ENCODE measurements around the gene GNPTAB.

Gene GNPTAB

GRCh38 chr12:101847325-101847724, 16.6 kb upstream of the GNPTAB start:
- Histone ChIP-seq H3K36me3 (ENCODE audit: insufficient read depth, insufficient read length, low read length) (no peaks in the 10 kb centered on the region), H3K9ac (ENCODE audit: insufficient read length, low read depth) (no peak overlapping the region), H3K4me1 (ENCODE audit: insufficient read depth, insufficient read length) (no peaks in the 10 kb centered on the region), H3K4me3 (ENCODE audit: insufficient read length, low read depth) (no peak overlapping the region), H3K9me3 (ENCODE audit: insufficient read depth, low read length) (no peaks in the 10 kb centered on the region), H3K27me3 (ENCODE audit: insufficient read depth, insufficient read length) (no peaks in the 10 kb centered on the region)
- no peak for DNase-seq (ENCODE audit: low read depth, low spot score)
- no peak for TF ChIP-seq SUZ12 (IDR thresholded peaks at IDR 0.05; ENCODE audit: extremely low read depth, insufficient read depth, insufficient read length)

DNA sequence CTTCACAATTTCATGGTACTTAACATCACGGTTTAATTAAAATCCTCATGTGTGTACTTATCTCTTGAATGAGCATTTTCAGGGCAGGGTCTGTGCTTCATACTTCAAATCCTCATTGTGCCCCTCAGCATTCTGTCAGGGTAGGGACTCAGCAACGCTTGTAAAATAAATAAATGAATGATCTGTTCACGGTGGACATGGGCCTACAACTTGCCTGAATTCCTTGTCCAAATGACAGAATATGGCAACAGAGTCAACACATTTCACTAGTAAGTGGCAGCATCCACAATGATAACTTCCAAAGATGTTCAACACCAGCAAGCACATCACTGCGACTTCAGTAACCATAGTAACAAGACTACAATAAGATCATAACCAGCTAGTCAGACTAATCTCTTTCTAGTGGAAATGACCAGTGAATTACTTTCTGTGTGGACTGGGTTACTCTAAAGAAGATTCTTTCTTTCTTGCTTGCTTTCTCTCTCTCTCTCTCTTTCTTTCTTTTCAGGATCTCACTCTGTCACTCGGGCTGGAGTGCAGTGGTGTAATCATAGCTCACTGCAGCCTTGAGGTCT, 14.5 kb upstream of the GNPTAB start:
- Histone ChIP-seq H3K27me3 (ENCODE audit: insufficient read depth, insufficient read length) (no peaks in the 10 kb centered on the region), H3K4me3 (ENCODE audit: insufficient read length, low read depth) (no peak overlapping the region), H3K4me1 (ENCODE audit: insufficient read depth, insufficient read length) (no peaks in the 10 kb centered on the region), H3K9me3 (ENCODE audit: insufficient read depth, low read length) (no peaks in the 10 kb centered on the region), H3K36me3 (ENCODE audit: insufficient read depth, insufficient read length, low read length) (no peaks in the 10 kb centered on the region), H3K9ac (ENCODE audit: insufficient read length, low read depth) (no peak overlapping the region)
- TF ChIP-seq YY1 (IDR thresholded peaks at IDR 0.05; ENCODE audit: insufficient read depth, insufficient read length) (no peak), SUZ12 (IDR thresholded peaks at IDR 0.05; ENCODE audit: extremely low read depth, insufficient read depth, insufficient read length) (no peak), ZNF274 (IDR thresholded peaks at IDR 0.05; ENCODE audit: low read depth, low read length) (no peak)
- no peak for DNase-seq (ENCODE audit: low read depth, low spot score)

DNA sequence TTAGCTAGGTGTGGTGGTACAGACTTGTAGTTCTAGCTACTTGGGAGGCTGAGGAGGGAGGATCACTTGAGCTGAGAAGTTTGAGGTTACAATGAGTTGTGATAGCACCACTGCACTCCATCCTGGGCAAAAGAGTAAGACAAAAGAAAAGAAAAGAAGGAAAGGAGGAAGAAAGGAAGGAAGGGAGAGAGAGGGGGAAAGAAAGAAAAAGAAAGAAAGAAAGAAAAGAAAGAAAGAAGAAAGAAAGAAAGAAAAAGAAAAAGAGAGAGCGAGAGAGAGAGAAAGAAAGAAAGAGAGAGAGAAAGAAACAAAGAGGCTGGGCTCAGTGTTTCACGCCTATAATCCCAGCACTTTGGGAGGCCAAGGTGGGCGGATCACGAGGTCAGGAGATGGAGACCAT, 10.3 kb upstream of the GNPTAB start:
- no peaks in the 10 kb centered on the region for H3K9me3 ChIP-seq (ENCODE audit: insufficient read depth, low read length)
- no peak overlapping the region for H3K9ac ChIP-seq (ENCODE audit: insufficient read length, low read depth)
- no peaks in the 10 kb centered on the region for H3K27me3 ChIP-seq (ENCODE audit: insufficient read depth, insufficient read length)
- no peak overlapping the region for H3K4me3 ChIP-seq (ENCODE audit: insufficient read length, low read depth)
- TF ChIP-seq SUZ12 (IDR thresholded peaks at IDR 0.05; ENCODE audit: extremely low read depth, insufficient read depth, insufficient read length): no peak
- no peak for TF ChIP-seq ZNF274 (IDR thresholded peaks at IDR 0.05; ENCODE audit: low read depth, low read length)
- no peak for TF ChIP-seq YY1 (IDR thresholded peaks at IDR 0.05; ENCODE audit: insufficient read depth, insufficient read length)
- no peaks in the 10 kb centered on the region for H3K4me1 ChIP-seq (ENCODE audit: insufficient read depth, insufficient read length)
- DNase-seq (ENCODE audit: low read depth, low spot score): no peak
- no peaks in the 10 kb centered on the region for H3K36me3 ChIP-seq (ENCODE audit: insufficient read depth, insufficient read length, low read length)

DNA sequence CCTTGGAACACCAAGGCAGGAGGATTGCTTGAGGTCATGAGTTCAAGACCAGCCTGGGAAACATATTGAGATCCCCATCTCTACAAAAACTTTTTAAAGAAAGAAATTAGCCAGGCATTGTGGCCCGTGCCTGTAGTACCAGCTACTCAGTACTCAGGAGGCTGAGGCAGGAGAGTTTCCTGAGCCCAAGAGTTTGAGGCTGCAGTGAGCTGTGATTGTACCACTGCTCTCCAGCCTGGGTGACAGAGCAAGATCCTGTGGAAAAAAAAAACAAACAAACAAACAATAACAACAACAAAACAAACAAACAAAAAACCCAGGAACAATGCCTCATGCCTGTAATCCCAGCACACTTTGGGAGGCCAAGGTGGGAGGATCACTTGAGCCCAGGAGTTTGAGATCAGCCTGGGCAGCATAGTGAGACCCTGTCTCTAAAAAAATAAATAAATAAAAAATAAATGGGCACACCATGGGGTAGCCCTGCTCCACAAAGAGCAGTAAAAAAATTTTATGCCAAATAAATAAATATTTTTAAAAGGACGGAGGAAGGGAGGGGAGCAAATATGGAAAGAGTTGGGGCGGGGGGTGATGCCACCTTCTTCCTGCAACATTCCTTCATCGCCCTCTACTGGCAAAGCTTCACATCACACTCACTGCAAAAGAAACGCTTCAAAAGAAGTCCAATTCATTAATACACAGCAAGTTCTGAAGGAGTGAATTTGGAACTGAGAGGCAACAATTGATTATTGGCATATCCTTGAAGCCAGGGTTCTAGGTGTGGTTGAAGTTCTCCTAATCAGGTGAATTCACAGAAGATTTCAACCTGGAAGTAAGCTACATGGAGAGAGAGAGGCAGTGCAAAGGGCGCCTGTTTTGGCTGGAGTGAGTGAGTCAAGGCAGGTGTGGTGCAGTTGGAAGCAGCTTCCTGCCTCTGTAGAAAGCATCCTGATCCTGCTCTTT, 8.8 kb upstream of the GNPTAB start:
- Histone ChIP-seq H3K27me3 (ENCODE audit: insufficient read depth, insufficient read length) (no peaks in the 10 kb centered on the region), H3K4me1 (ENCODE audit: insufficient read depth, insufficient read length) (no peaks in the 10 kb centered on the region), H3K9ac (ENCODE audit: insufficient read length, low read depth) (no peak overlapping the region), H3K36me3 (ENCODE audit: insufficient read depth, insufficient read length, low read length) (no peaks in the 10 kb centered on the region), H3K4me3 (ENCODE audit: insufficient read length, low read depth) (no peak overlapping the region), H3K9me3 (ENCODE audit: insufficient read depth, low read length) (no peaks in the 10 kb centered on the region)
- TF ChIP-seq ZNF274 (IDR thresholded peaks at IDR 0.05; ENCODE audit: low read depth, low read length) (no peak), YY1 (IDR thresholded peaks at IDR 0.05; ENCODE audit: insufficient read depth, insufficient read length) (no peak), SUZ12 (IDR thresholded peaks at IDR 0.05; ENCODE audit: extremely low read depth, insufficient read depth, insufficient read length) (no peak)
- DNase-seq (ENCODE audit: low read depth, low spot score): peak; percentile 62

DNA sequence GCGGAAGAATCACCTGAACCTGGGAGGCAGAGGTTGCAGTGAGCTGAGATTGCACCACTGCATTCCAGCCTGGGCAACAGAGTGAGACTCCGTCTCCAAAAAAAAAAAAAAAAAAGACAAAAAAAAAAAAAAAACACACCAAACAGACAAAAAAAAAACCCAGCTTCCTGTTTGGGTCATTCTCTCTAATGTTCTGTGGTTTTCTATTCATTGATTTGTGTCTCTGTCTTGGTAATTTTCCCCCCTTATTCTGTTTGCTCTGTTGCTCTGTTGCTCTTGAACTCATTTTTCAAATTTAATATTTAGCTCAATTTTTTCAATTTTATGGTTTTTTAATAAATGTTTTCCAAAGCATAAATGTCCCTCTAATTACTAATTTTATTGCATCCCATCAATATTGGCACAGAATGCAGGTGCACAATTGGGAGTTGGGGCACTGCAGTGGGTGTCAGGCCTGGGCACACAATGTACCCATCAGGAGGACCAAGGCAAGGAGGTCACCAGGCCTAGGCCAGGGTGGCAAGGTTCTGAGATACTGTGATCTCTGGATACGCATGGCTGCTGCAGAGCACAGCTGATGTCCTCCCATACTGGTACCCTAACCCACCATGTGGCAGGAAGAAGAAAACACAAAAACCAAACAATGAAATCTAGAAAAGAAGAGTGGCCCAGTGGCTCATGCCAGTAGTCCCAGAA, 8.0 kb upstream of the GNPTAB start:
- H3K9me3 ChIP-seq (ENCODE audit: insufficient read depth, low read length): no peaks in the 10 kb centered on the region
- no peak for DNase-seq (ENCODE audit: low read depth, low spot score)
- no peak overlapping the region for H3K4me3 ChIP-seq (ENCODE audit: insufficient read length, low read depth)
- TF ChIP-seq ZNF274 (IDR thresholded peaks at IDR 0.05; ENCODE audit: low read depth, low read length) (no peak), SUZ12 (IDR thresholded peaks at IDR 0.05; ENCODE audit: extremely low read depth, insufficient read depth, insufficient read length) (no peak), YY1 (IDR thresholded peaks at IDR 0.05; ENCODE audit: insufficient read depth, insufficient read length) (no peak)
- no peaks in the 10 kb centered on the region for H3K36me3 ChIP-seq (ENCODE audit: insufficient read depth, insufficient read length, low read length)
- no peaks in the 10 kb centered on the region for H3K4me1 ChIP-seq (ENCODE audit: insufficient read depth, insufficient read length)
- H3K9ac ChIP-seq (ENCODE audit: insufficient read length, low read depth): no peak overlapping the region
- H3K27me3 ChIP-seq (ENCODE audit: insufficient read depth, insufficient read length): no peaks in the 10 kb centered on the region

DNA sequence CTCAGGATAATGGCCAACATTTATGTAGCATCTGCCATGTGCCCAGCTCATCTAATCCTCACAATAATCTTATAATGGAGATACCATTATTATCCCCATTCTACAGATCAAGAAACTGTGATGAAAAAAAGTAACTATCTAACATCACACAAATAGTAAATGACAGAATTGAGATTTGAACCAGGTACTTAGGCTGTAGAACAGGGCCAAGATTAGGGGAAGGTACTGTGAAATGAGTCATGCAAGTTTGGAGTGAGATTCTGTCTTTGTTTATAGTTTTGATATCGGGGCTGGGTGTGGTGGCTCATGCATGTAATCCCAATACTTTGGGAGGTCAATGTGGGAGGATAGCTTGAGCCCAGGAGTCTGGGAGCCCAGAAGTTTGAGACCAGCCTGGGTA, 1.3 kb upstream of the GNPTAB start:
- TF ChIP-seq YY1 (IDR thresholded peaks at IDR 0.05; ENCODE audit: insufficient read depth, insufficient read length) (no peak), ZNF274 (IDR thresholded peaks at IDR 0.05; ENCODE audit: low read depth, low read length) (no peak), SUZ12 (IDR thresholded peaks at IDR 0.05; ENCODE audit: extremely low read depth, insufficient read depth, insufficient read length) (no peak)
- H3K27me3 ChIP-seq (ENCODE audit: insufficient read depth, insufficient read length): no peaks in the 10 kb centered on the region
- no peak overlapping the region for H3K4me3 ChIP-seq (ENCODE audit: insufficient read length, low read depth)
- no peaks in the 10 kb centered on the region for H3K4me1 ChIP-seq (ENCODE audit: insufficient read depth, insufficient read length)
- no peaks in the 10 kb centered on the region for H3K9me3 ChIP-seq (ENCODE audit: insufficient read depth, low read length)
- no peak for DNase-seq (ENCODE audit: low read depth, low spot score)
- no peaks in the 10 kb centered on the region for H3K36me3 ChIP-seq (ENCODE audit: insufficient read depth, insufficient read length, low read length)
- no peak overlapping the region for H3K9ac ChIP-seq (ENCODE audit: insufficient read length, low read depth)

Measured in NT2/D1 (cell line).